H9 (cell line): Measurements from ENCODE around the gene OLFM1. TPM values are rescaled to one million over a fixed set of nuclear protein-coding genes. Genes with fewer than 3 reads are reported as not detected.

Experiments
- DNase-seq: peaks from one replicate; pipeline ENCODE4 v3.0.0-alpha.2; 2017
- H2AFZ ChIP-seq: one replicate; pipeline ENCODE4 v1.6.1; 2013; ENCODE audit warnings: mild to moderate bottlenecking, low read length, control low read depth, moderate library complexity
- H2AK5ac ChIP-seq: 2 replicates; pipeline ENCODE4 v1.6.1; 2013; ENCODE audit warnings: low read length, control low read depth, mixed read lengths; ENCODE audit not compliant: insufficient read length
- H2BK120ac ChIP-seq: one replicate; pipeline ENCODE4 v1.6.1; 2013; ENCODE audit warnings: low read depth, mild to moderate bottlenecking, low read length, control low read depth, inconsistent platforms; ENCODE audit not compliant: poor library complexity, severe bottlenecking
- H2BK12ac ChIP-seq: 2 replicates; pipeline ENCODE4 v1.6.1; 2013; ENCODE audit warnings: low read length, control low read depth, mixed read lengths, low read depth; ENCODE audit not compliant: insufficient read length
- H2BK15ac ChIP-seq: 2 replicates; pipeline ENCODE4 v1.6.1; 2013; ENCODE audit warnings: low read depth, low read length, control low read depth
- H2BK20ac ChIP-seq: one replicate; pipeline ENCODE4 v1.6.1; 2013; ENCODE audit warnings: low read depth, mild to moderate bottlenecking, low read length, control low read depth, inconsistent platforms; ENCODE audit not compliant: poor library complexity, severe bottlenecking
- H2BK5ac ChIP-seq: 2 replicates; pipeline ENCODE4 v1.6.1; 2013; ENCODE audit warnings: low read length, control low read depth, mixed read lengths; ENCODE audit not compliant: insufficient read length
- H3K14ac ChIP-seq: 2 replicates; pipeline ENCODE4 v1.6.1; 2013; ENCODE audit warnings: low read length, control low read depth; ENCODE audit not compliant: insufficient read depth
- H3K18ac ChIP-seq: 2 replicates; pipeline ENCODE4 v1.6.1; 2013; ENCODE audit warnings: low read depth, mild to moderate bottlenecking, mixed read lengths, low read length, control low read depth; ENCODE audit not compliant: insufficient read length
- H3K23ac ChIP-seq: 2 replicates; pipeline ENCODE4 v1.6.1; 2013; ENCODE audit warnings: low read length, control low read depth, mixed read lengths, low read depth; ENCODE audit not compliant: insufficient read length
- H3K23me2 ChIP-seq: 2 replicates; pipeline ENCODE4 v1.6.1; 2013; ENCODE audit warnings: low read depth, mild to moderate bottlenecking, mixed read lengths, low read length, control low read depth; ENCODE audit not compliant: insufficient read length, poor library complexity, severe bottlenecking
- H3K27ac ChIP-seq: 2 replicates; pipeline ENCODE4 v1.5.1; 2013; ENCODE audit warnings: low read length, control low read depth, mixed read lengths, low read depth; ENCODE audit not compliant: insufficient read length
- H3K27me3 ChIP-seq: 2 replicates; pipeline ENCODE4 v1.6.1; 2013; ENCODE audit warnings: low read length, control low read depth, inconsistent platforms; ENCODE audit not compliant: insufficient read depth
- H3K4ac ChIP-seq: 2 replicates; pipeline ENCODE4 v1.6.1; 2013; ENCODE audit warnings: low read depth, mild to moderate bottlenecking, control low read depth, inconsistent platforms, low read length, moderate library complexity
- H3K4me1 ChIP-seq: 2 replicates; pipeline ENCODE4 v1.6.1; 2013; ENCODE audit warnings: low read length, control low read depth, inconsistent platforms; ENCODE audit not compliant: insufficient read depth
- H3K4me2 ChIP-seq: 2 replicates; pipeline ENCODE4 v1.6.1; 2013; ENCODE audit warnings: low read length, control low read depth, mixed read lengths; ENCODE audit not compliant: insufficient read length, insufficient read depth
- H3K56ac ChIP-seq: 2 replicates; pipeline ENCODE4 v1.6.1; 2013; ENCODE audit warnings: low read depth, mild to moderate bottlenecking, mixed read lengths, low read length, control low read depth; ENCODE audit not compliant: insufficient read length
- H3K79me1 ChIP-seq: 2 replicates; pipeline ENCODE4 v1.6.1; 2013; ENCODE audit warnings: low read depth, mild to moderate bottlenecking, moderate library complexity, low read length, control low read depth, inconsistent platforms; ENCODE audit not compliant: insufficient read depth, poor library complexity, severe bottlenecking
- H3K79me2 ChIP-seq: 2 replicates; pipeline ENCODE4 v1.6.1; 2013; ENCODE audit warnings: low read length, control low read depth, inconsistent platforms; ENCODE audit not compliant: insufficient read depth
- H3K9ac ChIP-seq: 2 replicates; pipeline ENCODE4 v1.6.1; 2013; ENCODE audit warnings: low read length, control low read depth, mixed read lengths; ENCODE audit not compliant: insufficient read length; ENCODE audit errors: extremely low read depth
- H3K9me3 ChIP-seq: one replicate; pipeline ENCODE4 v1.6.1; 2013; ENCODE audit warnings: low read depth, low read length, inconsistent platforms; ENCODE audit not compliant: control insufficient read depth
- H3T11ph ChIP-seq: one replicate; pipeline ENCODE4 v1.6.1; 2013; ENCODE audit warnings: mild to moderate bottlenecking, low read length, control low read depth, inconsistent platforms
- H4K20me1 ChIP-seq: one replicate; pipeline ENCODE4 v1.6.1; 2013; ENCODE audit not compliant: control insufficient read depth, insufficient read length, insufficient read depth
- H4K5ac ChIP-seq: 2 replicates; pipeline ENCODE4 v1.6.1; 2013; ENCODE audit warnings: low read depth, mild to moderate bottlenecking, mixed read lengths, low read length, control low read depth; ENCODE audit not compliant: insufficient read length
- H4K8ac ChIP-seq: replicated peaks from 2 replicates; pipeline ENCODE4 v1.6.1; 2013; ENCODE audit warnings: low read length, control low read depth, mixed read lengths, low read depth; ENCODE audit not compliant: insufficient read length
- H4K91ac ChIP-seq: 2 replicates; pipeline ENCODE4 v1.6.1; 2013; ENCODE audit warnings: low read depth, mild to moderate bottlenecking, moderate library complexity, mixed read lengths, low read length, control low read depth; ENCODE audit not compliant: insufficient read length
- H3K27ac Mint-ChIP-seq, 3 experiments: 2 replicates in 2 of 3; 3 replicates in 1 of 3; pipeline ENCODE4 v1.8.0; 2020 to 2021; ENCODE audit warnings: mixed read lengths in 3 of 3, mild to moderate bottlenecking in 1 of 3, moderate library complexity in 1 of 3
- H3K27me3 Mint-ChIP-seq: 2 replicates; pipeline ENCODE4 v1.8.0; 2021; ENCODE audit warnings: low read depth, mild to moderate bottlenecking, moderate library complexity, mixed read lengths
- H3K36me3 Mint-ChIP-seq, 3 experiments: 2 replicates in 2 of 3; 3 replicates in 1 of 3; pipeline ENCODE4 v1.8.0; 2020 to 2021; ENCODE audit warnings: low read depth in 3 of 3, mixed read lengths in 3 of 3; ENCODE audit not compliant: insufficient read depth in 1 of 3
- H3K4me1 Mint-ChIP-seq, 2 experiments: 2 replicates each; pipeline ENCODE4 v1.8.0; 2020; ENCODE audit warnings: mixed read lengths in 2 of 2
- H3K4me3 Mint-ChIP-seq, 2 experiments: 2 replicates in 1 of 2; 3 replicates in 1 of 2; pipeline ENCODE4 v1.8.0; 2020 to 2021; ENCODE audit warnings: mild to moderate bottlenecking in 2 of 2, mixed read lengths in 2 of 2, moderate library complexity in 1 of 2
- H3K9me3 Mint-ChIP-seq, 2 experiments: 2 replicates in 1 of 2; 3 replicates in 1 of 2; pipeline ENCODE4 v1.8.0; 2020; ENCODE audit warnings: mild to moderate bottlenecking in 2 of 2, mixed read lengths in 2 of 2, moderate library complexity in 1 of 2
- CTCF ChIP-seq: fragments of 200-600 bp; sonication (generic); conservative IDR thresholded peaks from 3 replicates; pipeline ENCODE4 v1.8.0; 2021; ENCODE audit warnings: antibody characterized with exemption, mild to moderate bottlenecking
- WGBS: extraction: QIAGEN DNeasy Blood & Tissue Kit; methylation state at CpG from one replicate; pipeline ENCODE4 v1.1.7; 2013; ENCODE audit warnings: missing lambda C conversion rate, low lambda C conversion rate, mixed read lengths; ENCODE audit not compliant: insufficient read length; ENCODE audit errors: extremely low coverage; 5-methylcytosine and 5-hydroxymethylcytosine counted together
- total RNA-seq: library from RNA; stranded (reverse); gene quantifications from 2 replicates; pipeline ENCODE4 v1.2.1, GENCODE V29; 2021

OLFM1 gene
- total RNA-seq, 1 experiment from 2014 or later, result 34.1 TPM

- no peaks in the 10 kb centered on the region; the same call in 1 of the 2 replicates for H3K4me1 ChIP-seq
These were observed 5.6 kb downstream of the OLFM1 start for GRCh38 chr9:135093111-135093510.

More at GRCh38 chr9:135093111-135093510, 5.6 kb downstream of the OLFM1 start:
- no peak for DNase-seq
- Histone ChIP-seq H3K79me1 (no peaks in the 10 kb centered on the region), H4K5ac (no peak overlapping the region), H3K27me3 (peaks cover 2% of the 10 kb centered on the region; the same call in 1 of the 2 replicates), H3K56ac (no peak overlapping the region), H2BK5ac (no peak overlapping the region), H3K23ac (no peak overlapping the region), H4K91ac (no peak overlapping the region), H3K14ac (no peak overlapping the region), H3K23me2 (peaks cover 12% of the 10 kb centered on the region), H4K8ac (no peak overlapping the region), H3K9ac (no peak overlapping the region), H2BK15ac (no peak overlapping the region), H3K79me2 (no peaks in the 10 kb centered on the region), H3K9me3 (no peaks in the 10 kb centered on the region), H3K27ac (no peak overlapping the region), H3K18ac (no peak overlapping the region), H2AFZ (no peak overlapping the region), H2AK5ac (no peak overlapping the region), H2BK120ac (no peak overlapping the region), H2BK20ac (no peak overlapping the region), H3T11ph (no peak overlapping the region), H4K20me1 (peaks cover 3% of the 10 kb centered on the region), H3K4me2 (no peak overlapping the region), H3K4ac (no peak overlapping the region), H2BK12ac (no peak overlapping the region)
- peaks cover 23 to 53% (median 45%) of the 10 kb centered on the region in 3 experiments; a peak in 6 of 7 replicates for H3K36me3 Mint-ChIP-seq
- no peak overlapping the region for H3K27ac Mint-ChIP-seq
- no peak overlapping the region for H3K4me3 Mint-ChIP-seq
- peaks cover 0 to 2% of the 10 kb centered on the region in 2 experiments; a peak in 1 of 5 replicates for H3K9me3 Mint-ChIP-seq
- H3K27me3 Mint-ChIP-seq, result peaks cover 23% of the 10 kb centered on the region
- no CpG with 5 or more reads among the region's 5 CpGs for WGBS
- peaks cover 8 to 16% of the 10 kb centered on the region in 2 experiments for H3K4me1 Mint-ChIP-seq
- TF ChIP-seq CTCF, result no peak
